22Rv1 (cell line): Measurements from ENCODE around the gene PITPNB.

Experiments used
- ZFX ChIP-seq: fragments of 450-650 bp; IDR thresholded peaks from 2 replicates; pipeline ENCODE4 v1.6.1; 2017; ENCODE audit warnings: antibody characterized with exemption, borderline replicate concordance
- TF ChIP-seq, protein P1 (sequence below): fragments of 450-650 bp; IDR thresholded peaks from 2 replicates; pipeline ENCODE4 v1.5.1; 2017; ENCODE audit warnings: mild to moderate bottlenecking

GRCh38 chr22:27883656-27884350 is 35.3 kb downstream of the PITPNB start:
- TF ChIP-seq, protein P1, sequence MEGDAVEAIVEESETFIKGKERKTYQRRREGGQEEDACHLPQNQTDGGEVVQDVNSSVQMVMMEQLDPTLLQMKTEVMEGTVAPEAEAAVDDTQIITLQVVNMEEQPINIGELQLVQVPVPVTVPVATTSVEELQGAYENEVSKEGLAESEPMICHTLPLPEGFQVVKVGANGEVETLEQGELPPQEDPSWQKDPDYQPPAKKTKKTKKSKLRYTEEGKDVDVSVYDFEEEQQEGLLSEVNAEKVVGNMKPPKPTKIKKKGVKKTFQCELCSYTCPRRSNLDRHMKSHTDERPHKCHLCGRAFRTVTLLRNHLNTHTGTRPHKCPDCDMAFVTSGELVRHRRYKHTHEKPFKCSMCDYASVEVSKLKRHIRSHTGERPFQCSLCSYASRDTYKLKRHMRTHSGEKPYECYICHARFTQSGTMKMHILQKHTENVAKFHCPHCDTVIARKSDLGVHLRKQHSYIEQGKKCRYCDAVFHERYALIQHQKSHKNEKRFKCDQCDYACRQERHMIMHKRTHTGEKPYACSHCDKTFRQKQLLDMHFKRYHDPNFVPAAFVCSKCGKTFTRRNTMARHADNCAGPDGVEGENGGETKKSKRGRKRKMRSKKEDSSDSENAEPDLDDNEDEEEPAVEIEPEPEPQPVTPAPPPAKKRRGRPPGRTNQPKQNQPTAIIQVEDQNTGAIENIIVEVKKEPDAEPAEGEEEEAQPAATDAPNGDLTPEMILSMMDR: no peak
- no peak for TF ChIP-seq ZFX
